DND-41 (cell line): ENCODE results near the gene VWDE.
A peak's percentile ranks its signal among the peaks of the same experiment; 100 is the strongest.

Experiments
- ATAC-seq: fragments of 200-7000 bp; cut with Tn5 transposase; 3 replicates; pipeline ENCODE4 v1.9.1; 2021; ENCODE audit warnings: low read depth; ENCODE audit not compliant: insufficient read depth
- DNase-seq: peaks from one replicate; pipeline ENCODE4 v3.0.0-alpha.2; 2020
- H2AFZ ChIP-seq: 2 replicates; pipeline ENCODE4 v1.6.0; 2012; ENCODE audit warnings: low read depth, low read length
- H3K27ac ChIP-seq: 2 replicates; pipeline ENCODE4 v1.5.1; 2012; ENCODE audit warnings: low read length, inconsistent platforms
- H3K27me3 ChIP-seq: fragments of 200-600 bp; sonication (generic); 2 replicates; pipeline ENCODE4 v1.6.0; 2012; ENCODE audit warnings: low read length, mild to moderate bottlenecking, inconsistent platforms; ENCODE audit not compliant: insufficient read depth, poor library complexity
- H3K36me3 ChIP-seq: 2 replicates; pipeline ENCODE4 v1.5.1; 2012; ENCODE audit warnings: low read length, inconsistent platforms; ENCODE audit not compliant: insufficient read depth
- H3K4me1 ChIP-seq: 2 replicates; pipeline ENCODE4 v1.5.1; 2012; ENCODE audit warnings: mild to moderate bottlenecking, low read length; ENCODE audit not compliant: insufficient read depth
- H3K4me2 ChIP-seq: 2 replicates; pipeline ENCODE4 v1.6.0; 2012; ENCODE audit warnings: mild to moderate bottlenecking, moderate library complexity, low read length, inconsistent platforms; ENCODE audit not compliant: insufficient read depth
- H3K4me3 ChIP-seq, 2 experiments: fragments of 200-600 bp in 1 of 2; shearing (Covaris generic) in 1 of 2; 2 replicates each; pipeline ENCODE4 v1.5.1; 2012 to 2016; ENCODE audit warnings: inconsistent platforms in 2 of 2, low read length in 2 of 2, mild to moderate bottlenecking in 2 of 2, low read depth in 1 of 2, moderate library complexity in 1 of 2
- H3K79me2 ChIP-seq: 2 replicates; pipeline ENCODE4 v1.6.0; 2012; ENCODE audit warnings: low read length, inconsistent platforms; ENCODE audit not compliant: insufficient read depth
- H3K9ac ChIP-seq: 2 replicates; pipeline ENCODE4 v1.6.0; 2012; ENCODE audit warnings: low read depth, mild to moderate bottlenecking, inconsistent platforms, low read length, moderate library complexity
- H3K9me3 ChIP-seq: 2 replicates; pipeline ENCODE4 v1.5.1; 2012; ENCODE audit warnings: low read length, moderate library complexity, mild to moderate bottlenecking, inconsistent platforms; ENCODE audit not compliant: insufficient read depth, severe bottlenecking
- H4K20me1 ChIP-seq: 2 replicates; pipeline ENCODE4 v1.6.0; 2012; ENCODE audit warnings: low read length; ENCODE audit not compliant: insufficient read depth
- EZH2 ChIP-seq: IDR thresholded peaks from 3 replicates; pipeline ENCODE4 v1.6.1; 2012; ENCODE audit warnings: borderline replicate concordance, low read depth, mild to moderate bottlenecking, moderate library complexity, low read length, inconsistent platforms; ENCODE audit not compliant: severe bottlenecking
- TF ChIP-seq, protein P1 (sequence below): IDR thresholded peaks from 2 replicates; pipeline ENCODE4 v1.5.1; 2012; ENCODE audit warnings: borderline replicate concordance, low read length, moderate library complexity, mild to moderate bottlenecking; ENCODE audit not compliant: poor library complexity, severe bottlenecking; ENCODE audit errors: extremely low read depth

Gene VWDE

DNA sequence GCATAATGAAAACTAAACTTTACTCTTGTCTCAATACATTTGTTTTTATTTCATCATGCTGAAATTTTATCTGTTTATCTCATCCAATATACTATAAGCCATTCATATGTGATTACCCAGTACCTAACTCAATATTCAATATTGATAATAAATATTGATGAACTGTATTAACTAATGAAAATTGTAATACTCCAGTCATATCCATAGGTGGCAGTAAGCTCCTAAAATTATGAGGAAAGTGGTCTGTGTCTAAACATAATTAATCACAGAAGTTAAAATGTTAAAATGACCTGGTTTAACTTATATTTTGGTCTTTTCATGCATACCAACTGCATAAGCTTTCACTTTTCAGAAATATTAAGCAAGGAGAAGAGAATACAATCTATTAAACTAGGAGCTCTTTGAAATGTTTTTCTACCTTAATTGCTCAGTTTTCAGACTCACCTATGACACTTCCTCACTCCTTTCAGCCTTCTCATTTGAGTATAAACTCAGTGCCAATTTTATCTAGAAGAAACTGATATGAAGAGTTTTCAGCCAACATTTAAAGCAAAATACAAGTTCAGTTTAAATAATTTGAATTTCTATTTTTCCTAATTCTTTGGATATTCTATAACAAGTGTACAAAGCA lies 30.5 kb upstream of the VWDE start:
- TF ChIP-seq, protein P1, sequence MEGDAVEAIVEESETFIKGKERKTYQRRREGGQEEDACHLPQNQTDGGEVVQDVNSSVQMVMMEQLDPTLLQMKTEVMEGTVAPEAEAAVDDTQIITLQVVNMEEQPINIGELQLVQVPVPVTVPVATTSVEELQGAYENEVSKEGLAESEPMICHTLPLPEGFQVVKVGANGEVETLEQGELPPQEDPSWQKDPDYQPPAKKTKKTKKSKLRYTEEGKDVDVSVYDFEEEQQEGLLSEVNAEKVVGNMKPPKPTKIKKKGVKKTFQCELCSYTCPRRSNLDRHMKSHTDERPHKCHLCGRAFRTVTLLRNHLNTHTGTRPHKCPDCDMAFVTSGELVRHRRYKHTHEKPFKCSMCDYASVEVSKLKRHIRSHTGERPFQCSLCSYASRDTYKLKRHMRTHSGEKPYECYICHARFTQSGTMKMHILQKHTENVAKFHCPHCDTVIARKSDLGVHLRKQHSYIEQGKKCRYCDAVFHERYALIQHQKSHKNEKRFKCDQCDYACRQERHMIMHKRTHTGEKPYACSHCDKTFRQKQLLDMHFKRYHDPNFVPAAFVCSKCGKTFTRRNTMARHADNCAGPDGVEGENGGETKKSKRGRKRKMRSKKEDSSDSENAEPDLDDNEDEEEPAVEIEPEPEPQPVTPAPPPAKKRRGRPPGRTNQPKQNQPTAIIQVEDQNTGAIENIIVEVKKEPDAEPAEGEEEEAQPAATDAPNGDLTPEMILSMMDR, result peak; percentile 46
- TF ChIP-seq EZH2, result no peak
- H3K79me2 ChIP-seq, result no peaks in the 10 kb centered on the region
- no peak overlapping the region for H2AFZ ChIP-seq
- no peaks in the 10 kb centered on the region for H3K4me1 ChIP-seq
- no peak for DNase-seq
- ATAC-seq, result no peak
- no peaks in the 10 kb centered on the region for H3K36me3 ChIP-seq
- H3K27me3 ChIP-seq, result no peaks in the 10 kb centered on the region
- H3K9me3 ChIP-seq, result no peaks in the 10 kb centered on the region
- no peak overlapping the region for H3K4me2 ChIP-seq
- no peaks in the 10 kb centered on the region for H4K20me1 ChIP-seq
- no peak overlapping the region for H3K27ac ChIP-seq
- no peak overlapping the region for H3K4me3 ChIP-seq
- H3K9ac ChIP-seq, result no peak overlapping the region

DNA sequence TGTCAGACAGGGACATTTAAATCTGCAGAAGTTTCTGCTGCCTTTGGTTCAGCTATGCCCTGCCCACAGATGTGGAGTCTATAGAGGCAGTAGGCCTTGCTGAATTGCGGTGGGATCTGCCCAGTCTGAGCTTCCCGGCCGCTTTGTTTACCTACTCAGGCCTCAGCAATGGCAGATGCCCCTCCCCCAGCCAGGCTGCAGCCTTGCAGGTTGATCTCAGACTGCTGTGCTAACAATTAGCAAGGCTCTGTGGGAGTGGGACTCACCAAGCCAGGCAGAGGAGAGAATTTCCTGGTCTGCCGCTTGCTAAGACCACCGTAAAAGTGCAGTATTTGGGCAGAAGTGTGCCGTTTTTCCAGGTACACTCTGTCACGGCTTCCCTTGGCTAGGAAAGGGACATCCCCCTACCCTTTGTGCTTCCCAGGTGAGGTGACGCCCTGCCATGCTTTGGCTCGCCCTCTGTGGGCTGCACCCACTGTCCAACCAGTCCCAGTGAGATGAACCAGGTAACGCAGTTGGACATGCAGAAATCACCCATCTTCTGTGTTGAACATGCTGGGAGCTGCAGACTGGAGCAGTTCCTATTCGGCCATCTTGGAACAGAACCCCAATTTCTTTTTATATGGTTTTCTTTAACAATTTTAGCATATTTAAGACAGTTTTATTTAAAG lies 28.4 kb upstream of the VWDE start:
- no peaks in the 10 kb centered on the region for H3K27me3 ChIP-seq
- no peaks in the 10 kb centered on the region for H3K4me1 ChIP-seq
- H3K9me3 ChIP-seq, result no peaks in the 10 kb centered on the region
- H3K9ac ChIP-seq, result no peak overlapping the region
- no peak overlapping the region for H3K4me2 ChIP-seq
- no peak overlapping the region for H3K27ac ChIP-seq
- no peak overlapping the region for H3K4me3 ChIP-seq
- no peaks in the 10 kb centered on the region for H3K79me2 ChIP-seq
- TF ChIP-seq, protein P1, result no peak
- no peak for TF ChIP-seq EZH2
- ATAC-seq (no peak), DNase-seq (no peak)
- no peak overlapping the region for H2AFZ ChIP-seq
- no peaks in the 10 kb centered on the region for H4K20me1 ChIP-seq
- no peaks in the 10 kb centered on the region for H3K36me3 ChIP-seq

DNA sequence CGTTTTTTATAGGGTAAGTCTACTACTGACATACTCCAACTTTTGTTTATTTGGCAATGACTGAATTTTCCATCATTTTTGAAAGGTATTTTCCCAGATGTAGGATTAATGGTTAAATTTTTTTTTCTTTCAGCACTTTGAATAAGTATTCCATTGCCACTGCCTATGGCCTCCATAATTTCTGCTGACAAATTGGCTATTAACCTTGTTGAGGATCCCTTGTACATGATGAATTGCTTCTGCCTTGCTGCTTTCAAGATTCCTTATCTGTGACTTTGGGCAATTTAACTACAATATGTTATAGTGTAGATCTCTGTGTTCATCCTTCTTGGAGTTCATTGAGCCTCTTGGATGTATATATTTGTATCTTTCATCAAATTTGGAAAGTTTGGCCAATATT lies 21.6 kb upstream of the VWDE start:
- DNase-seq (no peak), ATAC-seq (no peak)
- Histone ChIP-seq H3K4me2 (no peak overlapping the region), H4K20me1 (no peaks in the 10 kb centered on the region), H3K9ac (no peak overlapping the region), H3K9me3 (no peaks in the 10 kb centered on the region), H3K27ac (no peak overlapping the region), H3K27me3 (no peaks in the 10 kb centered on the region), H3K4me3 (no peak overlapping the region), H3K79me2 (no peaks in the 10 kb centered on the region), H2AFZ (no peak overlapping the region), H3K36me3 (no peaks in the 10 kb centered on the region), H3K4me1 (no peaks in the 10 kb centered on the region)
- TF ChIP-seq, protein P1, result no peak
- TF ChIP-seq EZH2, result no peak
